NCI-H2227 (cell line): ENCODE measurements around the gene EXOC4.

ENCODE experiments used
- DNase-seq: peaks from one replicate; lab custom pipeline; 2025; ENCODE audit not compliant: unreplicated experiment; lab: John Stamatoyannopoulos, UW

The EXOC4 gene

GRCh38 chr7:133662276-133662675 lies 409.4 kb downstream of the EXOC4 start:
- DNase-seq = no peak

GRCh38 chr7:133662830-133663229 lies 410.0 kb downstream of the EXOC4 start:
- DNase-seq = no peak

- no peak for DNase-seq
Measured at GRCh38 chr7:133664528-133664927, 411.6 kb downstream of the EXOC4 start.

- DNase-seq = no peak
Measured at GRCh38 chr7:133668296-133669060, 415.6 kb downstream of the EXOC4 start.

- DNase-seq = no peak
Measured at GRCh38 chr7:133669061-133669455, 416.2 kb downstream of the EXOC4 start.

- DNase-seq = no peak
Measured at GRCh38 chr7:133670250-133670649, 417.4 kb downstream of the EXOC4 start.

GRCh38 chr7:133672866-133673265 lies 420.0 kb downstream of the EXOC4 start:
- DNase-seq = no peak

GRCh38 chr7:133674079-133674763 lies 421.3 kb downstream of the EXOC4 start:
- DNase-seq = no peak

- DNase-seq = no peak
Measured at GRCh38 chr7:133675510-133676218, 422.8 kb downstream of the EXOC4 start.

- no peak for DNase-seq
Measured at GRCh38 chr7:133676805-133677370, 424.0 kb downstream of the EXOC4 start.

GRCh38 chr7:133678137-133678814 lies 425.4 kb downstream of the EXOC4 start:
- DNase-seq = no peak

- DNase-seq = no peak
Measured at GRCh38 chr7:133679977-133680376, 427.1 kb downstream of the EXOC4 start.

- DNase-seq = no peak
Measured at GRCh38 chr7:133681529-133681928, 428.7 kb downstream of the EXOC4 start.

- no peak for DNase-seq
Measured at GRCh38 chr7:133682364-133683181, 429.7 kb downstream of the EXOC4 start.

- DNase-seq = no peak
Measured at GRCh38 chr7:133683182-133683454, 430.2 kb downstream of the EXOC4 start.

- DNase-seq = no peak
Measured at GRCh38 chr7:133688483-133689239, 435.8 kb downstream of the EXOC4 start.

- no peak for DNase-seq
Measured at GRCh38 chr7:133690740-133691139, 437.9 kb downstream of the EXOC4 start.

GRCh38 chr7:133691727-133692610 lies 439.1 kb downstream of the EXOC4 start:
- peak; percentile 28 for DNase-seq

- no peak for DNase-seq
Measured at GRCh38 chr7:133693281-133693680, 440.4 kb downstream of the EXOC4 start.
